EL (cell line): ENCODE measurements around the gene MRFAP1.
A peak's percentile ranks its signal among the peaks of the same experiment; 100 is the strongest.
"Not testable (repeated sequence)": the region's sequence is repeated elsewhere in the genome, so short reads cannot be mapped to it uniquely, and the experiment has no call there.

ENCODE experiments used
- DNase-seq: peaks from one replicate; pipeline ENCODE4 v3.0.0-alpha.2; 2016

The MRFAP1 gene

DNA sequence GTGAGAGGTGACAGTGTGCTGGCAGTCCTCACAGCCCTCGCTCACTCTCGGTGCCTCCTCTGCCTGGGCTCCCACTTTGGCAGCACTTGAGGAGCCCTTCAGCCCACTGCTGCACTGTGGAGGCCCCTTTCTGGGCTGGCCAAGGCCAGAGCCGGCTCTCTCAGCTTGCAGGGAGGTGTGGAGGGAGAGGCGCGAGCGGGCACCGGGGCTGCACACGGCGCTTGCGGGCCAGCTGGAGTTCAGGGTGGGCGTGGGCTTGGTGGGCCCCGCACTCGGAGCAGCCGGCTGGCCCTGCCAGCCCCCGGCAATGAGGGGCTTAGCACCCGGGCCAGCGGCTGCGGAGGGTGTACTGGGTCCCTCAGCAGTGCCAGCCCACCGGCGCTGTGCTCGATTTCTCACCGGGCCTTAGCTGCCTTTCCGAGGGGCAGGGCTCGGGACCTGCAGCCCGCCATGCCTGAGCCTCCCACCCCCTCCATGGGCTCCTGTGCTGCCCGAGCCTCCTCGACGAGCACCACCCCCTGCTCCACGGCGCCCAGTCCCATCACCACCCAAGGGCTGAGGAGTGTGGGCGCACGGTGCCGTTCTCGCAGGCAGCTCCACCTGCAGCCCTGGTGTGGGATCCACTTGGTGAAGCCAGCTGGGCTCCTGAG, 32.2 kb downstream of the MRFAP1 start:
- DNase-seq: not testable (repeated sequence)

DNA sequence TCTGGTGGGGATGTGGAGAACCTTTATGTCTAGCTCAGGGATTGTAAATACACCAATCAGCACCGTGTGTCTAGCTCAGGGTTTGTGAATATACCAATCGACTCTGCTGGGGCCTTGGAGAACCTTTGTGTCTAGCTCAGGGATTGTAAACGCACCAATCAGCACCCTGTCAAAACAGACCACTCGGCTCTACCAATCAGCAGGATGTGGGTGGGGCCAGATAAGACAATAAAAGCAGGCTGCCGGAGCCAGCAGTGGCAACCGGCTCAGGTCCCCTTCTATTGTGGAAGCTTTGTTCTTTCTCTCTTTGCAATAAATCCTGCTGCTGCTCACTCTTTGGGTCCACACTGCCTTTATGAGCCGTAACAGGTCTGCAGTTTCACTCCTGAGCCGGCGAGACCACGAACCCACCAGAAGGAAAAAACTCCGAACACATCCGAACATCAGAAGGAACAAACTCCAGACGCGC, 32.7 kb downstream of the MRFAP1 start:
- peak; percentile 51 for DNase-seq

DNA sequence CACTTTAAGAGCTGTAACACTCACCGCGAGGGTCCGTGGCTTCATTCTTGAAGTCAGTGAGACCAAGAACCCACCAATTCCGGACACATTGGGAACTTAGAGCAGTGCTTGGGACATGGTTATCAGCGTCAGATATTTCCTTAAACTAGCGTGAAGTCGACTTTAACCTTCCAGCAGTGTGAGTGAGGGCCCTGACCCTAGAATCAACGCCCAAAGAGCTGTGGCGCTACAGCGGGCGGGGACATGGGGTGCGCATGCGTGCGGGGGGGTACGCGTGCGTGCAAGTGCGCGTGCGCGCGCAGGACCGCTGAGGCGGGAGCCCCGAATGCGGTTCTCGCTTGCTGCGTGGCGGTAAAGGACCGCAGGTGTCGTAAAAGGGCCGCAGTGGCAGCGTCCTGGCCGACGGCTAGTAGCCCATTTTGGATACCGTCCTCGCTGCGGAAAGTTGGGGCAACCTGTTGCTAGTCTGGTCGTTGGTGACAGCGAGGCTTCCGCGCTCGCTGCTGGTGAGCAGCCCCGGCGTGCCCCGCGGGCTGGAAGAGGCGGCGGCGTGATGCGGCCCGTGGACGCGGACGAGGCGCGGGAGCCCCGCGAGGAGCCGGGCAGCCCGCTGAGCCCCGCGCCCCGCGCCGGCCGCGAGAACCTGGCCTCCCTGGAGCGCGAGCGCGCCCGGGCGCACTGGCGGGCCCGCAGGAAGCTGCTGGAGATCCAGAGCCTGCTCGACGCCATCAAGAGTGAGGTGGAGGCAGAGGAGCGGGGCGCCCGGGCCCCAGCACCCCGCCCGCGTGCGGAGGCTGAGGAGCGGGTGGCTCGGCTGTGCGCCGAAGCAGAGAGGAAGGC, 33.4 kb downstream of the MRFAP1 start:
- DNase-seq: peak; percentile 93

DNA sequence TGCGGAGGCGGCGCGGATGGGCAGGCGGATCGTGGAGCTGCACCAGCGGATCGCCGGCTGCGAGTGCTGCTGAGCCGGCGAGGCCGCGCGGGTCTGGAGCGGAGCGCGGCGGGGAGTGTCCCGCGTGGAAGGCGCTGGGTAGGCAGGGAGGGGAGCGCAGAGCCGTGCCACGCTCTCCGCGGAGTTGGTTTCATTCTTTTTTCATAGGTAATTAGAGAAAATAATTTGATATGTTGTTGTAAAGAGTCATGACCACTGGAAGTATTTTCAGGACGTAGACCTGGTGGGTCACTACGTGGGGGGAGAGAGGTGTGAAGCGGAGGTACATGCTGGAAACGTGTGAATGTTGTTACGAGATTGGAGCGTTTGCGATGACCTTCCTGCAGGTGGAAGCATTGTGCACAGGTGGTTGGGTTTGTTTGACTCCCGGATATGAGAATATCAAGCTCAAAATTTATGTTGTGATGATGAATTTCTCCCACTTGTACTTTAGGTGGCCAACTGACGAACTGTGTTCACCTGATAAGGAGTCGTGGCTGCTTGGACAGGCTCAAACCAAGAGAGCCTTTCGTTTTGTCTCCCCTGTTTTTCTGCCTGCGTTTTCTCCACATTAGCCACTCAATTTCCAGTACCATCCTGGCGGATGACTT, 34.1 kb downstream of the MRFAP1 start:
- DNase-seq: peak; percentile 23

DNA sequence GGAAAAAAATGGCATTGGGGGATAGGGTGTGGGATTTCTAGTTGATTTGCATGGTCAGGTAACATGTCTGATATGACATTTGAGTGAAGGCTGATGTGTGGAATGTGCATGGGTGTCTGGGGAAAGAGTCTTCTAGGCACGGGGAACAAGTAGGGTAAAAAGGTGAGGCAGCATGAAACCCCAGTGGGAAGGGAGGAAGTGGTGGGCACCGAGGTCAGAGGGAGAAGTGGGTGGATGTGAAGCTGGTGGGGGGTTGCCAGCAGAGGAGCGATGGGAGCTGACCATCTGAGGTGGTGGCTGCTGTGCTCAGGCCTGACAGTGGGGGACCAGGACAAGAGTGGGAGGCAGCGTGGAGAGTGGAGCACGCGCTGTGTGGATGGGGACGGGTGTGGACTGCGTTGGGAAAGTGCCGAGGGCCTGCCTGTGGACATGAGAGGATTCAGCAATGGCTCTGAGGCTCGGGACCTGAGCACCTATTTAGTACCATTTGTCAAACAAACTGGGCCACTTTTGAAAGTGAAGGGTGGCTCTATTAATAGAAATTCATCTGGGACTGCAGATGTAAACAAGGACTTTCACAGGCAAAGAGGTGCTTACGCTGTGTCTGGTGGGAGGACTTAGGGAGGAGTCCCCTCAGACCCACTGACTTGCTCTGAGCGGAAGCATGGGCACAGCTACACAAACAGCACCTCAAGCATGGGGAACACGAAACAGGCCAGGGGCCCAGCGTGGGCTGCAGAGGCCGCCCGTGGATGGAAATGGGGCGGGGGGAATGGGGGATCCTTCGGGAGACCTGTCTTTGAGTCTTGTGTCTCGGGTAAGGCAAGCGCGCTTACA, 36.5 kb downstream of the MRFAP1 start:
- no peak for DNase-seq

DNA sequence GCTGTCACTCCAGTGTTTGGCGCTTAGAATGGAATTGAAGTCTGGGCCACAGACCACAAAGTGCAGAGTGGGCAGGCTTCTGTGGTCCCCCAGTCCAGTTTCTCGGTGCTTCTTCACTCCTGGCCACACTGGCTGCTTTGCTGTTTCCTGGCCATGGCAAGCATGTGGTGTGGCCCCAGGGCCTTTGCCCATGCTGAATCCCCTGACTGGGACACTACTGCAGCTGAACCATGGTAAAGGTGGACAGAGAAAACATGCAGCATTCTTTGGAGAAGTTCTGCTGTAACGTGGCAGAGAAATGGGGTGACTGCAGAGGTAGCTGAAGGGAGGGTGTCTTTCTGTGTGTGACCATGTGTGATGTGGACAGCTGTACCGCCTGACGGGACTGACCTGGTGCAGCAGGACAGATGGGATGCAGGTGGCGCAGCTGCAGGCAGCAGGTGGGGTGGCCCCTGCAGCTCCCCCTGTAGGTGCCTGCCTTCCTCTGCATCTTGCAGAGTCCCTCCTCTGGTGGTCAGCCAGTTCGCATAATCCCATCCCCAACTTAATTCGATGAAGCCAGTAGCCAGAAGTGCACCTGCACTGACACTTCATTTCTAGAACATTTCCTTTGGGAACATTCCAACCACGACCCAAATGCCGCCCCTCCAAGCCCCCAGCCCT, 40.0 kb downstream of the MRFAP1 start:
- DNase-seq: no peak

DNA sequence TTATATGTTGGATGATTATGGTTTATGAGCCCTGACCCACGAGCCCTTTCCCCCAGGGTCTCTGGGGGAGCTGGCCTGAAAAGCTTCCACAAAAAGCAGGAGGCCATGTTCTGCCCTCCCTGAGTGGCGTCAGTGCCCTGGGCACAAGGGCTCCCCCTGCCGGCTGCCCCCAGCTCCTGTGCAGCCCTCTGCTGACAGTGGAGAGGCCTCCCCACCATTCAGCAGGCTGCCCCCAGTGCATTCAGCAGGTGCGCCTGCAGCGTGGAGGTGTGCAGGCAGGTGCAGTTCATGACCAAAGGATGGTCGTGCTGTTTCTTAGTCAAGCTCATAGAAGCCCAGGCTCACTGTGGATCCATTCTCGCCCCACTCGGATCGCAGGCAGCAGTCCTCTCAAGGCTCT, 40.7 kb downstream of the MRFAP1 start:
- DNase-seq: no peak

DNA sequence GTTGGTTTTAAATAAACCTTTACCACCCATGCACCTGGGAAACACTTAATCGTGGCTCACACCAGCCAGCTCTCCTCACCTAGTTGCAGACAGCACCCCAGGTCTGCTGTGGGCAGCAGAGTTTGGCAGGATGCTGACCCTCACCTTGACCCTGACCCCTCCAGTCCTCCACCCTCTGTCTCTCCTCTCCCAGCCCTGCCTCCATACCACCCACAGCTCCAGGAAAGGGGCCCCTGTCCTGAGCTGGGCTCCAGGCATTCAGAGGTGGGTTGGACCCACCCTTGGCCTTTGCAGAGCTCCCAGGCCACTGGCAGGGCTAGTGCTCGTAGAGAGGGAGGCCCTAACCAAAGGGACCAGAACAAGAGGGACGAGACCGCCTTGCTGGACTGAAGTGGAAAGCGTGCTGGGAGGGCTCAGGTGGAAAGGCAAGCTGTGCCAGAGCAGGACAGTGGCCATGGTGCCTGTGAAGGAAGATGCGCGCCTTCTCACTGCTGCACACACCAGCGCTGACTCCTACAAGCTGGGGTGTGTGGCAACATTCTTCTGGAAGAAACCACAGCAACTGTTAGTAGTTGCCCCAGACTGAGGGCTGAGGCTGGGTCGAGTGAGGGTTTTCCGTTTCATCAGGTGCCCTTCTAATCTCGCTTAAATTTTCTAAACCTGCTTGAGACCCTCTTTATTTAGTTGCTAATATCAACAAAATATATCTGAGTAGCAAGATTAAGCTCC, 42.5 kb downstream of the MRFAP1 start:
- no peak for DNase-seq

DNA sequence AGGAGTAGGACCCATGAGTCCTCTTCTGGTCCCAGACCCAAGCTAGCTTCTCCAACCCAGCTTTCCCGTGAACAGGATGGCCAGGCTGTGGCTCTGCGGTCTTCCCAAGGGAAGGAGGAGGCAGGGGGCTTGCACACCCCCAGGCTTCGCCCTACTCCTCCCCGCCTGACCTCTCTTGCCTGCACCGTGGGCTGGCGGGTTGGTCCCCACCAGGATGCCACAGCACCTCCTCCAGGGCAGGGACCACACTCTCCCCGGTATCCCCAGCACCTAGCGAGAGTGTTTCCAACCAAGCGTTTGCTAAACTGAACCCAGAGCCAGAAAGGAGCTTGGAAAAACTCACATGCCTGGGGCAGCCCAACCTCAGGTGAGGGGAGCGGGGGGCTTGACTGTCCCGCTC, 44.2 kb downstream of the MRFAP1 start:
- no peak for DNase-seq

DNA sequence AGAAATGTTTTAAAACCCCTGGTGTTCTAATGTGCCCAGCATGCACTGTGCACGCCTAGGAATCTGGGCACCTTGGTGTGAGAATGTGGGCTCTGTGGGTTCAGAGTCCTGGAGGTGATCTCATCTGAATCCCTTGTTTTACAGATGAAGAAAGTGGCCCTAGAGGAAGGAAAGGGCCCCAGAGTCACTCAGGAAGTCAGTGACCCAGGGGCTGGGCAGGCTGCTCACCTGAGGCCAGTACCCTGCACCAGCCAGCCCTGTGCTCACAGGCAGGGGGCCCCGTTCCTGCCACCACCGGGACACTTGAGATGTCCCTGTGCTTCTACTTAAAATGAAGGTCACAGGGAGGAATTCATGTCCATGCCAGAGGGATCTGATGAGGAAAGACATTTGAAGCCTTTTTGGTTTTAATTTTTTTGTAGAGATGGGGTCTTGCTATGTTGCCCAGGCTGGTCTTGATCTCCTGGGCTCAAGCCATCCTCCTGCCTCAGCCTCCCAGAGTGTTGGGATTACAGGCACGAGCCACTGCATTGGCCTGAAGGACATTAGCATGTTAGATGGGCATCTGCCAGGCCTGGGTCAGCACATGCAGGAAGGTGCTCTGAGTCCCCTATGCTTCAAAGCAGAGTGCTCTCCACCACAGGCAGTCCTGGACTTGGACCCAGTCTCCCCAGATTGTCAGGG, 45.8 kb downstream of the MRFAP1 start:
- no peak for DNase-seq

DNA sequence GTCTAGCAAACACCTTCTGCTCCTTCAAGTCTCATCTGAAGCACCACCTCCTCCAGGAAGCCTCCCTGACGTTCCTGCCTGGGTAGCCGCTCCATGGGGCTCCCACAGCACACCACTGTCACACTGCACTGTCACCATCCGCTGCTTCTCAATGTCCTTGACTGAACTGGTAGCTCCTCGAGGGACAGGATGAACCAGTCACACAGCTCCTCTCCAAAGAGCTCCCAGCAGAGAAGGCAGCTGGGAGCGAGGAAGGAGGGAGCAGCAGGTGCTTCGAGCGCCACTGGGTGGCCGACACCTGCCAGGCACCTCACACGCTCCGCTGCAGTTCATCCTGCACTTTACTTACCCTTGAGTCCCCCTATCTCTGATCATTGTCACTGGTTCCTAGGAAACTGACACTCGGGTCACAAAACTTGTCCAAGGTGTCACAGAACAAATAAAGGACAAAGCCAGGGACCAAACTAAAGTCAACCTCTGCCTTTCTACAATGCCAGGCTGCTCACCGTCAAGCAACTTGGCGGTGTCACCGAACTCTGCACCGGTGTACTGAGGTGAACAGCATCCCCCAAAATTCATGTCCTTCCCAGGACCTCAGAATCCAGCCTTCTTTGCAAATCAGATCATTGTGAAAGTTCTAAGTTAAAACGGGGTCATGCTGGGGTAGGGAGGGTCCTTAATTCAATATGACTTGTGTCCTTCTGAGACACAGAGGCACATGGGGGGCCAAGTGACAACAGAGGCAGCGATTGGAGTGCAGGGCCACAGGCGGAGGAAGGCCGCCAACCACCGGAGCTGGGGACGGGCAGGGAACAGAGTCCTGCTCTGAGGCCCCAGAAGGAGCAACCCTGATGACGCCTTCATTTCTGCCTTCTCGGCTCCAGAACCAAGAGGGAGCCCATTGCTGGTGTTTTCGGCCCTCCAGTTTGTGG, 47.7 kb downstream of the MRFAP1 start:
- no peak for DNase-seq

DNA sequence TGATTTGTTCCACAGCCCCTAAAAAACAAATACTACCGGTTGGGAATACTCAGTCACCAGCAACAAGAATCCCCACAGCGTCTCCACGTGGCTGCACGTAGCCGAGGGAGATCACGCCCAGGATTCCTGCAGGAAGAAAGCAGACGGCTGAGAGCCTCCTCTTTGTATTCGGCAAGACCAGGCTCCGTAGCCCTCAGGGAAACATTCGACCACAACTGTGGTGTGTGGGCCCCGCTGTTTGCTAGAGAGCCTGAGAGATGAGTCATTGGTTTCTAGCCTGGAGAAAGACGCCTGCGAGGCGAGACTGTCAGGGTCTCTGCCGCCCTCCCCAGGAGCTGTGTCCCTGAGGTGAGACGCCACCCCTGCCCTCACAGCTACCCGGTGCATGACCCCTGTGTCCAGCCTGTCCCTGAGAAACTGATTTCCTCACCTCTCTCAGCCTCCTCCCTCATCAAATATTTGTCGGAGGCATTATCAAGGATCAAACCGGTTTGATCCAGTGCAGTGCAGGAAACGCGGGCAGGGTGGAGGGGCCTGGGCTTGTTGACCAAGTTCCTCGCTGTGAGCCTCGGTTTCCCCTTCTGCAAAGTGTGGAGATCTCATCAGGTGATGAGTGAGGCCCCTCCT, 48.5 kb downstream of the MRFAP1 start:
- DNase-seq: peak; percentile 95

DNA sequence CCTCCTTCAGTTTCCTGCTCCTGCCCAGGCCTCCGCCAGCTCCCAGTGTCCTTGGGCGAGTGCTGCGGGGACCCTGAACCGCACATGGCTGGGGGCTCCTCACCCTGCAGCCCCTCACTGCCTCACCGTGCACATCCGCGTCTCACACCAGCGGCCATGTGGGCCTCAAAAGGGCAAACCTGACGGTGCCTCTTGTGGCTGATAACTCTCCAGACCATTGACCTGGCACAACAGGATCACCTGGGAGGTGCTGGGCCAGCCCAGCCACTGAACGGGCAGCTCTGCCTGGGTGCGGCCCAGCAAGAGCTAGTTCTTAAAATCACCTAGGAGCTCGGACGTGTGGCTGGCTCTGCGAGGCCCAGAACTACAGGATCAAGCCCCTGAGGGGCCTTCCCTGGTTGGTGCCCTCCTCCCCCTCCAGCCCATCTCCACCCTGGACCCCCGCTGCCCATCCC, 49.0 kb downstream of the MRFAP1 start:
- no peak for DNase-seq
